ENCODE data around the gene CILP.

DNA sequence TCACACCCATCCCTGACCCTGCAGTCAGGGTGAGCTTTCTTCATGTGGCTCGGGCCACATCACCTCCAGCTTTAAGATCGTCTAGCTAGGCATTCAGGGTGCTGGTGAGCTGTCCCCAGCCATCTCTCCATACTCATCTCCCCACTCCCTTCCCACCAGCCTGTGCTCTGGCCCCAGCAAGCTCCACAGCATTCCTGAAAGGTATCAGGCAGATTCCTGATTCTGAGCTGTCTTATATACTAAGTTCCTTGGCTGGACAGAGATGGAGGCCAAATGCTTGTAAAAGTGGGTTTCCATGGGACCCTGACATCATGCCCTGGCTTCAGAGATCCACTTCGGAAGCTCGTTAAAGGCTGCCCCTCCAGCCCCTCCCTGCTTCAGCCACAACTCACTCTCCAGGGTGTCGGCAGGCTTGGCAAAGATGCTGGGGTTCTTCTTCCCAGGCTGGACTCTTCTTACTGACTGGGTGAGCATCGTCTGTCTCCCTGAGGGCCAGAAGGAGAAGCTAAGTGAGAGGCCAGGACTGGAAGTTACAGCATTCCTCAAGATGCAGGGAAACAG, 3.9 kb downstream of the CILP start:
- TF ChIP-seq CTCF (IDR thresholded peaks at IDR 0.05) (no peak), POLR2A (IDR thresholded peaks at IDR 0.05) (no peak), POLR2AphosphoS5 (IDR thresholded peaks at IDR 0.05) (no peak)

Measured in prostate gland (tissue), 2 donors.